OCI-LY1 (cell line): Measurements from ENCODE around the gene STON2.

Experiments
- H2AFZ ChIP-seq: fragments of 200-600 bp; sonication (generic), shearing (Covaris generic); 2 replicates; pipeline ENCODE4 v1.6.0; 2014; ENCODE audit warnings: antibody characterized with exemption, mild to moderate bottlenecking, low read length
- H3F3A ChIP-seq: fragments of 200-600 bp; sonication (generic), shearing (Covaris generic); 2 replicates; pipeline ENCODE4 v1.6.0; 2014; ENCODE audit warnings: mild to moderate bottlenecking, antibody characterized with exemption, low read length, moderate library complexity; ENCODE audit not compliant: insufficient read depth
- H3K27ac ChIP-seq: fragments of 200-600 bp; sonication (generic); 2 replicates; pipeline ENCODE4 v1.5.1; 2014; ENCODE audit warnings: low read length, mixed run types, mild to moderate bottlenecking, low read depth; ENCODE audit not compliant: poor library complexity, severe bottlenecking
- H3K27me3 ChIP-seq: fragments of 200-600 bp; sonication (generic); 2 replicates; pipeline ENCODE4 v1.6.0; 2014; ENCODE audit warnings: antibody characterized with exemption, mild to moderate bottlenecking, low read length, moderate library complexity; ENCODE audit not compliant: insufficient read depth
- H3K36me3 ChIP-seq: fragments of 200-600 bp; sonication (generic); 2 replicates; pipeline ENCODE4 v1.6.1; 2014; ENCODE audit warnings: mild to moderate bottlenecking, antibody characterized with exemption, low read length, moderate library complexity, mixed read lengths; ENCODE audit not compliant: insufficient read depth
- H3K4me1 ChIP-seq: fragments of 200-600 bp; sonication (generic); 2 replicates; pipeline ENCODE4 v1.5.1; 2014; ENCODE audit warnings: mild to moderate bottlenecking, low read length, moderate library complexity; ENCODE audit not compliant: insufficient read depth, severe bottlenecking
- H3K4me2 ChIP-seq: fragments of 200-600 bp; sonication (generic), shearing (Covaris generic); 2 replicates; pipeline ENCODE4 v1.6.1; 2014; ENCODE audit warnings: low read length
- H3K4me3 ChIP-seq: fragments of 200-600 bp; sonication (generic); 2 replicates; pipeline ENCODE4 v1.5.1; 2014; ENCODE audit warnings: low read length, low read depth, mild to moderate bottlenecking, mixed read lengths; ENCODE audit not compliant: poor library complexity, severe bottlenecking
- H3K79me2 ChIP-seq: fragments of 200-600 bp; shearing (Covaris generic); 2 replicates; pipeline ENCODE4 v1.6.1; 2016; ENCODE audit warnings: mixed run types, low read length, mixed read lengths; ENCODE audit not compliant: insufficient read depth
- H3K9ac ChIP-seq: fragments of 200-600 bp; sonication (generic), shearing (Covaris generic); 2 replicates; pipeline ENCODE4 v1.6.1; 2014; ENCODE audit warnings: mild to moderate bottlenecking, low read length, mixed read lengths
- H3K9me2 ChIP-seq: fragments of 200-600 bp; sonication (generic), shearing (Covaris generic); 2 replicates; pipeline ENCODE4 v1.6.1; 2014; ENCODE audit warnings: low read depth, mild to moderate bottlenecking, low read length, mixed read lengths
- H3K9me3 ChIP-seq: fragments of 200-600 bp; shearing (Covaris generic); 2 replicates; pipeline ENCODE4 v1.6.1; 2014; ENCODE audit warnings: low read length, mixed read lengths
- H4K20me1 ChIP-seq: fragments of 200-600 bp; sonication (generic), shearing (Covaris generic); 2 replicates; pipeline ENCODE4 v1.6.0; 2016; ENCODE audit warnings: mild to moderate bottlenecking, low read length; ENCODE audit not compliant: insufficient read depth
- EZH2 ChIP-seq: fragments of 200-600 bp; sonication (generic), shearing (Covaris generic); IDR thresholded peaks from 2 replicates; pipeline ENCODE4 v1.8.0; 2017; ENCODE audit warnings: borderline replicate concordance, mixed run types, mild to moderate bottlenecking, antibody characterized with exemption, low read length, moderate library complexity, mixed read lengths
- TF ChIP-seq, protein P1 (sequence below): fragments of 200-600 bp; sonication (generic), shearing (Covaris generic); IDR thresholded peaks from 2 replicates; pipeline ENCODE4 v1.5.1; 2017; ENCODE audit warnings: mild to moderate bottlenecking, antibody characterized with exemption, low read length, moderate library complexity, mixed read lengths

The STON2 gene

GRCh38 chr14:81221579-81222102 lies 178.5 kb downstream of the STON2 start:
- Histone ChIP-seq H3K36me3 (peaks cover 3% of the 10 kb centered on the region; the same call in 1 of the 2 replicates), H3K27me3 (no peaks in the 10 kb centered on the region), H3F3A (no peaks in the 10 kb centered on the region), H3K9me2 (no peaks in the 10 kb centered on the region), H4K20me1 (no peaks in the 10 kb centered on the region), H3K9me3 (no peaks in the 10 kb centered on the region), H3K79me2 (peaks cover 19% of the 10 kb centered on the region), H3K4me3 (peak overlapping the region; percentile 96), H3K9ac (peak overlapping the region; percentile 88), H3K27ac (peak overlapping the region; percentile 96), H3K4me2 (peak overlapping the region; percentile 88), H3K4me1 (peaks cover 30% of the 10 kb centered on the region), H2AFZ (no peak overlapping the region; the same call in 1 of the 2 replicates)
- TF ChIP-seq, protein P1, sequence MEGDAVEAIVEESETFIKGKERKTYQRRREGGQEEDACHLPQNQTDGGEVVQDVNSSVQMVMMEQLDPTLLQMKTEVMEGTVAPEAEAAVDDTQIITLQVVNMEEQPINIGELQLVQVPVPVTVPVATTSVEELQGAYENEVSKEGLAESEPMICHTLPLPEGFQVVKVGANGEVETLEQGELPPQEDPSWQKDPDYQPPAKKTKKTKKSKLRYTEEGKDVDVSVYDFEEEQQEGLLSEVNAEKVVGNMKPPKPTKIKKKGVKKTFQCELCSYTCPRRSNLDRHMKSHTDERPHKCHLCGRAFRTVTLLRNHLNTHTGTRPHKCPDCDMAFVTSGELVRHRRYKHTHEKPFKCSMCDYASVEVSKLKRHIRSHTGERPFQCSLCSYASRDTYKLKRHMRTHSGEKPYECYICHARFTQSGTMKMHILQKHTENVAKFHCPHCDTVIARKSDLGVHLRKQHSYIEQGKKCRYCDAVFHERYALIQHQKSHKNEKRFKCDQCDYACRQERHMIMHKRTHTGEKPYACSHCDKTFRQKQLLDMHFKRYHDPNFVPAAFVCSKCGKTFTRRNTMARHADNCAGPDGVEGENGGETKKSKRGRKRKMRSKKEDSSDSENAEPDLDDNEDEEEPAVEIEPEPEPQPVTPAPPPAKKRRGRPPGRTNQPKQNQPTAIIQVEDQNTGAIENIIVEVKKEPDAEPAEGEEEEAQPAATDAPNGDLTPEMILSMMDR, result no peak
- TF ChIP-seq EZH2, result no peak

DNA sequence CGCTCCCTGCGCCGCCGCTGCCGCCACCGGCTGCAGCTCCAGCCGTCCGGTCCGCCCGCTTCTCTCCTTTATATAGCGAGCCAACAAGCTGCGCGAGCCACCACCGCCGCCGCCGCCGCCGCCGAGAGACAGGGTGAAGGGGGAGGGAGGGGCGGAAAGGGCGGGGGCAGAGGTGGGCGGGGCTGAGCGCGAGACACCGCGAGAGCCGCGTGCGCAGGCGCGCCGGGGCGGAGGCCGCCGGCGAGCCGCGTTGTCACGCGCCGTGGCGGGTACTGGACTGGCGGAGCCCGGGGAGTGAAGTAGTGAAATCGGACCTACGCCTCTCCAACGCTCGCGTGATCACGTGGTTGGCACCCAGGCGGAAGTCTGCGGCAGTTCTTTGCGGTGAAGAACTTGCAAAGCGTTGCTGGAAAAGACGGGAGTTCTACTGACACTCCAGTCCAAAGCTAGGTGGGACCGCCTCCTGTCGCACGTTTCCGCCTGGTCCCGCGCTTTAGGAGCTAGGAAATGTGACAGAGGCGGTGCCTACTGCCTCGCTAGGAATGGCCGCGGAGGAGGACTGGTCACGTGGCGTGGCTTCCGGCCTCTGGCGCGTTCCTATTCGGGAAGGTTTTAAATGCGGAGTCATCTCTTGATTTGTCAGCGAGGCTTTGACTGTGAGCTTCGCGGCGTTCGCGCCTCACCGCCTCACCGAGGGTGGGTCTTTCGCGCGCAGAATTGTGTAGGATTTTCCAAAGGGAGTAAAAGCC lies 179.1 kb downstream of the STON2 start, which contains the start of gene GTF2A1:
Gene GTF2A1 (minus strand): TSS at position 130 of the 749 bp plus-strand sequence. CDS start 441 bp downstream, outside the sequence.
- peak within 1 kb of the TSS; percentile 97 for H3K4me3 ChIP-seq
- H3K4me1 ChIP-seq, result peaks cover 30% of the 10 kb centered on the region
- no peaks in the 10 kb centered on the region for H3K9me3 ChIP-seq
- H3K9ac ChIP-seq, result peak within 1 kb of the TSS; percentile 100
- H3F3A ChIP-seq, result no peaks in the 10 kb centered on the region
- no peak within 1 kb of the TSS; the same call in 1 of the 2 replicates for H2AFZ ChIP-seq
- no peaks in the 10 kb centered on the region for H4K20me1 ChIP-seq
- H3K36me3 ChIP-seq, result peaks cover 10% of the 10 kb centered on the region
- H3K27me3 ChIP-seq, result no peaks in the 10 kb centered on the region
- TF ChIP-seq EZH2, result no peak
- TF ChIP-seq, protein P1, result no peak
- H3K79me2 ChIP-seq, result peaks cover 19% of the 10 kb centered on the region
- H3K9me2 ChIP-seq, result no peaks in the 10 kb centered on the region
- peak within 1 kb of the TSS; percentile 99 for H3K27ac ChIP-seq
- peak within 1 kb of the TSS; percentile 88 for H3K4me2 ChIP-seq

DNA sequence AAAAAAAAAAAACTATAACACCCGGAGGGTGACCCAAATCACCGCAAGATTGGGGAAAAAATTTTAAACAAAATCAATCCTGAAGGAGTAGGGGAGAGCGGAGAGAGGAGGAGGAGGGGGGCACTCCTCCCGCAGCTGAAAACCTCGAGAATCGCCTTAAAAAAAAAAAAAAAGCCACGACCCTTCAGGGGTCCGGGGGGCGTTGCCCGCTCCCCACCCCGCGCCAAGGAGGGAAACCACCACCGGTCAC lies 179.6 kb downstream of the STON2 start:
- Histone ChIP-seq H4K20me1 (no peaks in the 10 kb centered on the region), H3K9ac (peak overlapping the region; percentile 99), H3K4me1 (peaks cover 30% of the 10 kb centered on the region), H3K9me2 (no peaks in the 10 kb centered on the region), H3K4me2 (peak overlapping the region; percentile 69), H3K9me3 (no peaks in the 10 kb centered on the region), H3K27ac (peak overlapping the region; percentile 95), H2AFZ (no peak overlapping the region), H3K79me2 (peaks cover 19% of the 10 kb centered on the region), H3F3A (no peaks in the 10 kb centered on the region), H3K27me3 (no peaks in the 10 kb centered on the region), H3K4me3 (peak overlapping the region; percentile 96), H3K36me3 (peaks cover 15% of the 10 kb centered on the region)
- TF ChIP-seq, protein P1, result no peak
- no peak for TF ChIP-seq EZH2
